ENCODE data around the gene GTSE1. TPM values are rescaled to one million over a fixed set of nuclear protein-coding genes. Genes with fewer than 3 reads are reported as not detected.

The GTSE1 gene
- total and polyA plus RNA-seq, 2 donors (not counting 1 experiment from before 2014, with no cell fraction given): 2.0 to 3.6 TPM

DNA sequence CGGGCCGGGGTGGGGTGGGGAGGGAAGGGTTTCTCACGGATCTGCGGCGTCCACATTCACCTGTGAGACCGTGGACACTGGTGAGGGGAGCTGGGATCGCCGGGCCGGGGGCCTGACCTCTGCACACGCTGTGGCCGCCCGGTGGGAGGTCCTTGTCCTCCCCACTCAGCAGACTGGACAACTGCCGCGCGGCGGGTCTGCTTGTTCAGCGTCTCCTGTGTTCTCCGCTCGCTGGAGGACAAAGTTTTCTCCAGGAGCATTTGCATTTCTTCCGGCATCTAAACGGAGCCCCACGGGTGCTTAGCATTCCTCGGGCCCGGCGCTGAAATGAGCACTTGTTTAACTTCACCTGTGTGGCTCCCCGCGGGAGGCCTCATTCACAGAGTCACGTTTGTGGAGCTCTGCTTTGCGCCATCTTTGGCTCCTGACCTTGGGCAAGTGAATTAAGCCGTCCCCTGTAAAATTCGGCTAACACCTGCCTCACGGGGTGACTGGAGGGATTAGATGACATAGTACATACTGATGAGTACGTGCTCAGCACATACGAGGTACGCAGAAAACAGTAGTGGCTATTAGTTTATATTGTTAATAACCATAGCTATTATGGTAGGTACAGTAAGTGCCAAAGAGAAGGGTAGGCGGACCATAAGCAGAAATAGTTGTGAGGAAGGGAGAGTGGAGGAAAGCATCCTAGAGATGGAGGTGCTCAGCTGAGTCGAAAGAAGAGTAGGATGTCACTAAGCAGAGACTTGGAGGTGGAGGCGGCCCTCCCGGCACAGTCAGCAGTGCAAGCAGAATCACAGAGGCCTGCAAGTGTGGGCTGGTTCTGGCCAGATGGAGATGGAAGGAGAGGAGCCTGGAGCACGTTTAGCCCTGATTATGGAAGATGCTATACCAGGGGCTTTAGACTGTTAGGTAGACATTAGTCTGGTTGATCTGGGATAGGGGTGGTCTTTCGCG lies 39.7 kb downstream of the GTSE1 start:
- peak overlapping the region; percentile 79 for H3K9ac ChIP-seq (ENCODE audit: insufficient read depth, low read length)
- no peaks in the 10 kb centered on the region for H4K20me1 ChIP-seq (ENCODE audit: control insufficient read depth, extremely low read depth, insufficient read depth, low read length)
- H3K4me1 ChIP-seq (ENCODE audit: control insufficient read depth, extremely low read depth, insufficient read depth, low read length): peaks cover 7% of the 10 kb centered on the region
- peak overlapping the region; percentile 78 for H3K27ac ChIP-seq (ENCODE audit: insufficient read depth, low read length)
- H3K36me3 ChIP-seq (ENCODE audit: control insufficient read depth, insufficient read depth, low read length): peaks cover 14% of the 10 kb centered on the region
- peaks cover 25% of the 10 kb centered on the region for H3K79me2 ChIP-seq (ENCODE audit: control insufficient read depth, insufficient read depth, low read length)
- H2AFZ ChIP-seq (ENCODE audit: low read length): no peak overlapping the region
- peak overlapping the region; percentile 94 for H3K4me2 ChIP-seq (ENCODE audit: extremely low read depth, insufficient read depth, low read length)
- DNase-seq (ENCODE audit: low read depth in 2 of 2): peak; percentile 2 to 23
- TF ChIP-seq CTCF (conservative IDR thresholded peaks at IDR 0.05 in 1 of 2, IDR thresholded peaks at IDR 0.05 in 1 of 2; ENCODE audit: low read depth in 1 of 2, low read length in 2 of 2) (no peak), EZH2 (IDR thresholded peaks at IDR 0.05; ENCODE audit: low read length, missing control alignments) (no peak)
- H3K27me3 ChIP-seq (ENCODE audit: control insufficient read depth, insufficient read depth, low read length): no peaks in the 10 kb centered on the region
- peak overlapping the region; percentile 86 to 88 (median 87) for H3K4me3 ChIP-seq (replicated peaks in 1 of 4; ENCODE audit: control extremely low read depth in 1 of 4, insufficient read depth in 1 of 4, low read depth in 3 of 4, low read length in 4 of 4)
- H3K9me3 ChIP-seq (ENCODE audit: control insufficient read depth, insufficient read depth, low read depth, low read length): no peaks in the 10 kb centered on the region

- no peak for DNase-seq (ENCODE audit: low read depth in 2 of 2)
- TF ChIP-seq EZH2 (IDR thresholded peaks at IDR 0.05; ENCODE audit: low read length, missing control alignments) (no peak), CTCF (conservative IDR thresholded peaks at IDR 0.05 in 1 of 2, IDR thresholded peaks at IDR 0.05 in 1 of 2; ENCODE audit: low read depth in 1 of 2, low read length in 2 of 2) (no peak)
These were observed 41.2 kb downstream of the GTSE1 start for GRCh38 chr22:46337870-46338269.

GRCh38 chr22:46338636-46339035 lies 42.0 kb downstream of the GTSE1 start:
- H3K27me3 ChIP-seq (ENCODE audit: control insufficient read depth, insufficient read depth, low read length): no peaks in the 10 kb centered on the region
- TF ChIP-seq EZH2 (IDR thresholded peaks at IDR 0.05; ENCODE audit: low read length, missing control alignments): no peak
- no peak for TF ChIP-seq CTCF (conservative IDR thresholded peaks at IDR 0.05 in 1 of 2, IDR thresholded peaks at IDR 0.05 in 1 of 2; ENCODE audit: low read depth in 1 of 2, low read length in 2 of 2)
- H3K4me2 ChIP-seq (ENCODE audit: extremely low read depth, insufficient read depth, low read length): no peak overlapping the region
- no peaks in the 10 kb centered on the region for H3K9me3 ChIP-seq (ENCODE audit: control insufficient read depth, insufficient read depth, low read depth, low read length)
- H3K9ac ChIP-seq (ENCODE audit: insufficient read depth, low read length): no peak overlapping the region
- no peak overlapping the region for H3K4me3 ChIP-seq (replicated peaks in 1 of 4; ENCODE audit: control extremely low read depth in 1 of 4, insufficient read depth in 1 of 4, low read depth in 3 of 4, low read length in 4 of 4)
- no peaks in the 10 kb centered on the region for H4K20me1 ChIP-seq (ENCODE audit: control insufficient read depth, extremely low read depth, insufficient read depth, low read length)
- peaks cover 25% of the 10 kb centered on the region for H3K79me2 ChIP-seq (ENCODE audit: control insufficient read depth, insufficient read depth, low read length)
- H3K36me3 ChIP-seq (ENCODE audit: control insufficient read depth, insufficient read depth, low read length): peaks cover 14% of the 10 kb centered on the region
- peaks cover 7% of the 10 kb centered on the region for H3K4me1 ChIP-seq (ENCODE audit: control insufficient read depth, extremely low read depth, insufficient read depth, low read length)
- no peak overlapping the region for H2AFZ ChIP-seq (ENCODE audit: low read length)
- DNase-seq (ENCODE audit: low read depth in 2 of 2): no peak
- H3K27ac ChIP-seq (ENCODE audit: insufficient read depth, low read length): no peak overlapping the region

More at GRCh38 chr22:46337870-46338269, 41.2 kb downstream of the GTSE1 start:
- peaks cover 14% of the 10 kb centered on the region for H3K36me3 ChIP-seq (ENCODE audit: control insufficient read depth, insufficient read depth, low read length)
- H3K4me1 ChIP-seq (ENCODE audit: control insufficient read depth, extremely low read depth, insufficient read depth, low read length): peaks cover 7% of the 10 kb centered on the region
- H3K9ac ChIP-seq (ENCODE audit: insufficient read depth, low read length): no peak overlapping the region
- H3K4me3 ChIP-seq (replicated peaks in 1 of 4; ENCODE audit: control extremely low read depth in 1 of 4, insufficient read depth in 1 of 4, low read depth in 3 of 4, low read length in 4 of 4): peak overlapping the region in 1 of 4 experiments; percentile 4
- no peak overlapping the region for H3K4me2 ChIP-seq (ENCODE audit: extremely low read depth, insufficient read depth, low read length)
- peaks cover 25% of the 10 kb centered on the region for H3K79me2 ChIP-seq (ENCODE audit: control insufficient read depth, insufficient read depth, low read length)
- no peak overlapping the region for H3K27ac ChIP-seq (ENCODE audit: insufficient read depth, low read length)
- H3K9me3 ChIP-seq (ENCODE audit: control insufficient read depth, insufficient read depth, low read depth, low read length): no peaks in the 10 kb centered on the region
- no peak overlapping the region for H2AFZ ChIP-seq (ENCODE audit: low read length)
- no peaks in the 10 kb centered on the region for H3K27me3 ChIP-seq (ENCODE audit: control insufficient read depth, insufficient read depth, low read length)
- no peaks in the 10 kb centered on the region for H4K20me1 ChIP-seq (ENCODE audit: control insufficient read depth, extremely low read depth, insufficient read depth, low read length)

Data from fibroblast of lung (primary cell).